CD4-positive, CD25-positive, alpha-beta regulatory T cell (primary cell): ENCODE measurements around the gene PAX2. TPM values are rescaled to one million over a fixed set of nuclear protein-coding genes. Genes with fewer than 3 reads are reported as not detected.

ENCODE experiments used
- ATAC-seq, 2 donors: fragments of 150-1000 bp; cut with Tn5 transposase; one replicate each; pipeline ENCODE4 v1.10.0; 2021; ENCODE audit warnings: low read depth in 2 of 2, moderate number of reproducible peaks in 2 of 2, moderate library complexity in 1 of 2
- DNase-seq, 3 donors: peaks; one replicate each; pipeline versions ENCODE4 v3.0.0 to v3.0.0-alpha.2; 2012 to 2022; ENCODE audit warnings: mixed read lengths in 1 of 3
- H3K27ac ChIP-seq: one replicate; pipeline ENCODE4 v1.7.0; 2013; ENCODE audit warnings: mild to moderate bottlenecking, low read length; ENCODE audit not compliant: insufficient read depth, poor library complexity, severe bottlenecking
- H3K27me3 ChIP-seq: one replicate; pipeline ENCODE4 v1.7.0; 2013; ENCODE audit warnings: low read length; ENCODE audit not compliant: control insufficient read depth, insufficient read depth
- H3K36me3 ChIP-seq: one replicate; pipeline ENCODE4 v1.7.0; 2013; ENCODE audit warnings: mild to moderate bottlenecking, low read length, moderate library complexity; ENCODE audit not compliant: control insufficient read depth, insufficient read depth
- H3K4me1 ChIP-seq: 2 replicates; pipeline ENCODE4 v1.7.0; 2013; ENCODE audit warnings: mild to moderate bottlenecking, low read length; ENCODE audit not compliant: insufficient read depth, control insufficient read depth, poor library complexity, severe bottlenecking
- H3K4me3 ChIP-seq: one replicate; pipeline ENCODE4 v1.7.0; 2013; ENCODE audit warnings: low read depth, mild to moderate bottlenecking, low read length, moderate library complexity
- H3K9me3 ChIP-seq, 2 experiments: 1 replicate in 1 of 2; 2 replicates in 1 of 2; pipeline ENCODE4 v1.7.0; 2013; ENCODE audit warnings: low read length in 2 of 2, mild to moderate bottlenecking in 1 of 2, moderate library complexity in 1 of 2; ENCODE audit not compliant: control insufficient read depth in 2 of 2
- H3K27ac Mint-ChIP-seq, 3 donors: one replicate each; pipeline ENCODE4 v1.8.0; 2020 to 2022; ENCODE audit warnings: mild to moderate bottlenecking in 3 of 3, mixed read lengths in 3 of 3, moderate library complexity in 2 of 3
- H3K27me3 Mint-ChIP-seq: one replicate; pipeline ENCODE4 v1.8.0; 2022; ENCODE audit warnings: mild to moderate bottlenecking, mixed read lengths
- H3K36me3 Mint-ChIP-seq: one replicate; pipeline ENCODE4 v1.8.0; 2020; ENCODE audit warnings: mixed read lengths
- H3K4me1 Mint-ChIP-seq, 4 donors: one replicate each; pipeline ENCODE4 v1.8.0; 2020 to 2022; ENCODE audit warnings: mixed read lengths in 4 of 4, mild to moderate bottlenecking in 1 of 4
- H3K4me3 Mint-ChIP-seq, 4 donors: one replicate each; pipeline ENCODE4 v1.8.0; 2020 to 2022; ENCODE audit warnings: mild to moderate bottlenecking in 4 of 4, mixed read lengths in 4 of 4, moderate library complexity in 3 of 4
- H3K9me3 Mint-ChIP-seq, 7 donors: one replicate each; pipeline ENCODE4 v1.8.0; 2020 to 2022; ENCODE audit warnings: mixed read lengths in 7 of 7, mild to moderate bottlenecking in 3 of 7, moderate library complexity in 2 of 7
- polyA plus RNA-seq, 4 donors: library from polyadenylated mRNA; unstranded; fragments of 300-500 nt; fragmentation: Illumina TruSeq; gene quantifications; one replicate each; pipeline ENCODE4 v1.2.3, GENCODE V29; 2021
- total RNA-seq: library from RNA; stranded (reverse); gene quantifications from one replicate; pipeline ENCODE4 v1.2.3, GENCODE V29; 2022

The PAX2 gene
- total and polyA plus RNA-seq, 5 donors from 2014 or later = 0.08 TPM; not detected in 4

GRCh38 chr10:100811752-100812750, 66.7 kb downstream of the PAX2 start:
- Mint-ChIP-seq H3K4me3 (no peak overlapping the region), H3K27me3 (peaks cover 34% of the 10 kb centered on the region), H3K36me3 (no peaks in the 10 kb centered on the region), H3K27ac (no peak overlapping the region), H3K9me3 (no peaks in the 10 kb centered on the region), H3K4me1 (no peaks in the 10 kb centered on the region)
- H3K9me3 ChIP-seq = no peaks in the 10 kb centered on the region
- peaks cover 2% of the 10 kb centered on the region for H3K27me3 ChIP-seq
- H3K36me3 ChIP-seq = no peaks in the 10 kb centered on the region
- H3K27ac ChIP-seq = no peak overlapping the region
- H3K4me1 ChIP-seq = no peaks in the 10 kb centered on the region
- H3K4me3 ChIP-seq = no peak overlapping the region
- DNase-seq (no peak), ATAC-seq (no peak)

- Mint-ChIP-seq H3K4me3 (no peak overlapping the region), H3K9me3 (no peaks in the 10 kb centered on the region), H3K27me3 (peaks cover 42% of the 10 kb centered on the region), H3K36me3 (no peaks in the 10 kb centered on the region), H3K4me1 (no peaks in the 10 kb centered on the region), H3K27ac (no peak overlapping the region)
- H3K4me1 ChIP-seq = no peaks in the 10 kb centered on the region
- H3K27me3 ChIP-seq = peaks cover 2% of the 10 kb centered on the region
- ATAC-seq = no peak
- H3K36me3 ChIP-seq = no peaks in the 10 kb centered on the region
- no peak overlapping the region for H3K27ac ChIP-seq
- H3K9me3 ChIP-seq = no peaks in the 10 kb centered on the region
- no peak for DNase-seq
- H3K4me3 ChIP-seq = no peak overlapping the region
Measured at GRCh38 chr10:100812978-100813377, 67.6 kb downstream of the PAX2 start.

GRCh38 chr10:100814751-100815474, 69.5 kb downstream of the PAX2 start:
- ATAC-seq (no peak), DNase-seq (no peak)
- Histone ChIP-seq H3K4me1 (no peaks in the 10 kb centered on the region), H3K27me3 (peaks cover 4% of the 10 kb centered on the region), H3K4me3 (no peak overlapping the region), H3K27ac (no peak overlapping the region), H3K9me3 (no peaks in the 10 kb centered on the region), H3K36me3 (no peaks in the 10 kb centered on the region)
- H3K27ac Mint-ChIP-seq = no peak overlapping the region
- no peaks in the 10 kb centered on the region for H3K36me3 Mint-ChIP-seq
- H3K4me3 Mint-ChIP-seq = no peak overlapping the region
- peaks cover 40% of the 10 kb centered on the region for H3K27me3 Mint-ChIP-seq
- H3K4me1 Mint-ChIP-seq = no peaks in the 10 kb centered on the region
- H3K9me3 Mint-ChIP-seq = no peaks in the 10 kb centered on the region

GRCh38 chr10:100816671-100817070, 71.3 kb downstream of the PAX2 start:
- H3K27me3 ChIP-seq = peaks cover 4% of the 10 kb centered on the region
- no peaks in the 10 kb centered on the region for H3K36me3 ChIP-seq
- Mint-ChIP-seq H3K9me3 (peaks cover 0 to 1% (median 0%) of the 10 kb centered on the region in 7 donors), H3K4me3 (no peak overlapping the region), H3K27me3 (peaks cover 44% of the 10 kb centered on the region), H3K4me1 (no peaks in the 10 kb centered on the region), H3K27ac (no peak overlapping the region), H3K36me3 (no peaks in the 10 kb centered on the region)
- no peaks in the 10 kb centered on the region for H3K4me1 ChIP-seq
- no peak overlapping the region for H3K4me3 ChIP-seq
- H3K27ac ChIP-seq = no peak overlapping the region
- no peaks in the 10 kb centered on the region for H3K9me3 ChIP-seq
- DNase-seq (no peak), ATAC-seq (no peak)

GRCh38 chr10:100817268-100817839, 72.0 kb downstream of the PAX2 start:
- H3K36me3 ChIP-seq = no peaks in the 10 kb centered on the region
- DNase-seq (no peak), ATAC-seq (no peak)
- H3K4me1 ChIP-seq = no peaks in the 10 kb centered on the region
- Mint-ChIP-seq H3K9me3 (peaks cover 0 to 1% (median 0%) of the 10 kb centered on the region in 7 donors), H3K4me3 (no peak overlapping the region), H3K4me1 (no peaks in the 10 kb centered on the region), H3K27ac (no peak overlapping the region), H3K36me3 (no peaks in the 10 kb centered on the region), H3K27me3 (peaks cover 38% of the 10 kb centered on the region)
- peaks cover 6% of the 10 kb centered on the region for H3K27me3 ChIP-seq
- no peaks in the 10 kb centered on the region for H3K9me3 ChIP-seq
- H3K27ac ChIP-seq = no peak overlapping the region
- no peak overlapping the region for H3K4me3 ChIP-seq

- no peaks in the 10 kb centered on the region for H3K36me3 Mint-ChIP-seq
- Histone ChIP-seq H3K4me3 (no peak overlapping the region), H3K36me3 (no peaks in the 10 kb centered on the region), H3K4me1 (no peaks in the 10 kb centered on the region), H3K27ac (no peak overlapping the region), H3K9me3 (no peaks in the 10 kb centered on the region), H3K27me3 (peaks cover 14% of the 10 kb centered on the region)
- peaks cover 50% of the 10 kb centered on the region for H3K27me3 Mint-ChIP-seq
- H3K27ac Mint-ChIP-seq = no peak overlapping the region
- no peaks in the 10 kb centered on the region for H3K4me1 Mint-ChIP-seq
- H3K4me3 Mint-ChIP-seq = no peak overlapping the region
- ATAC-seq = no peak
- no peak for DNase-seq
- peaks cover 0 to 1% (median 0%) of the 10 kb centered on the region in 7 donors for H3K9me3 Mint-ChIP-seq
Measured at GRCh38 chr10:100819424-100819823, 74.0 kb downstream of the PAX2 start.

- ATAC-seq (no peak), DNase-seq (no peak)
- Histone ChIP-seq H3K4me1 (peaks cover 21% of the 10 kb centered on the region), H3K9me3 (no peaks in the 10 kb centered on the region), H3K27ac (no peak overlapping the region), H3K36me3 (no peaks in the 10 kb centered on the region), H3K27me3 (peaks cover 21% of the 10 kb centered on the region), H3K4me3 (no peak overlapping the region)
- Mint-ChIP-seq H3K36me3 (no peaks in the 10 kb centered on the region), H3K4me3 (peak overlapping the region in 1 of 4 donors; percentile 30), H3K27ac (no peak overlapping the region), H3K27me3 (peaks cover 59% of the 10 kb centered on the region), H3K4me1 (peaks cover 0 to 12% (median 4%) of the 10 kb centered on the region in 4 donors), H3K9me3 (peaks cover 0 to 1% (median 0%) of the 10 kb centered on the region in 7 donors)
Measured at GRCh38 chr10:100823194-100823593, 77.8 kb downstream of the PAX2 start.
